Right atrium auricular region (tissue), 2 donors: ENCODE results near the gene PLCD4. TPM values are rescaled to one million over a fixed set of nuclear protein-coding genes. Genes with fewer than 3 reads are reported as not detected.

ENCODE experiments used
- DNase-seq: peaks from one replicate; pipeline ENCODE4 v3.0.0-alpha.2; 2019; ENCODE audit warnings: low spot score
- H3K27ac ChIP-seq, 2 donors: fragments of 200-600 bp; sonication (generic); 1 replicate in 1 of 2; 2 replicates in 1 of 2; pipeline ENCODE4 v1.5.1; 2016 to 2019
- H3K27me3 ChIP-seq, 2 donors: fragments of 200-600 bp; sonication (generic); one replicate each; pipeline versions ENCODE4 v1.5.1 to v1.6.0; 2017 to 2019
- H3K36me3 ChIP-seq: fragments of 200-600 bp; sonication (generic); one replicate; pipeline ENCODE4 v1.5.1; 2016
- H3K4me1 ChIP-seq, 2 donors: fragments of 200-600 bp; sonication (generic); one replicate each; pipeline versions ENCODE4 v1.5.1 to v1.6.0; 2017 to 2019
- H3K4me3 ChIP-seq, 2 donors: fragments of 200-600 bp; sonication (generic); 1 replicate in 1 of 2; 2 replicates in 1 of 2; pipeline ENCODE4 v1.5.1; 2017 to 2019; ENCODE audit warnings: mild to moderate bottlenecking in 1 of 2, moderate library complexity in 1 of 2
- H3K9me3 ChIP-seq, 2 donors: fragments of 200-600 bp; sonication (generic); one replicate each; pipeline ENCODE4 v1.5.1; 2019
- CTCF ChIP-seq, 2 donors: fragments of 200-600 bp; sonication (generic); IDR thresholded peaks; one replicate each; pipeline ENCODE4 v1.5.1; 2019; ENCODE audit warnings: antibody characterized with exemption in 2 of 2
- total RNA-seq, 2 donors: library from RNA; depleted of rRNA; stranded (reverse); fragments of >200 nt; gene quantifications; one replicate each; pipeline ENCODE4 v1.1.0, GENCODE V29; 2016

The PLCD4 gene
- total RNA-seq, 2 donors from 2014 or later = 0.51 to 0.70 TPM

GRCh38 chr2:218577482-218578220, 30.0 kb upstream of the PLCD4 start:
- Histone ChIP-seq H3K27me3 (no peaks in the 10 kb centered on the region), H3K27ac (peak overlapping the region; percentile 57 to 76), H3K9me3 (no peaks in the 10 kb centered on the region), H3K4me3 (no peak overlapping the region), H3K36me3 (peaks cover 19% of the 10 kb centered on the region), H3K4me1 (peaks cover 0 to 32% of the 10 kb centered on the region in 2 donors)
- no peak for DNase-seq
- TF ChIP-seq CTCF (IDR thresholded peaks at IDR 0.05) = no peak

GRCh38 chr2:218578272-218578877, 29.3 kb upstream of the PLCD4 start:
- H3K4me1 ChIP-seq = peaks cover 0 to 28% of the 10 kb centered on the region in 2 donors
- DNase-seq = no peak
- TF ChIP-seq CTCF (IDR thresholded peaks at IDR 0.05) = no peak
- peak overlapping the region; percentile 57 to 76 for H3K27ac ChIP-seq
- no peaks in the 10 kb centered on the region for H3K27me3 ChIP-seq
- peaks cover 23% of the 10 kb centered on the region for H3K36me3 ChIP-seq
- H3K9me3 ChIP-seq = no peaks in the 10 kb centered on the region
- H3K4me3 ChIP-seq = no peak overlapping the region

GRCh38 chr2:218582076-218582475, 25.6 kb upstream of the PLCD4 start:
- TF ChIP-seq CTCF (IDR thresholded peaks at IDR 0.05) = no peak
- H3K36me3 ChIP-seq = peaks cover 59% of the 10 kb centered on the region

GRCh38 chr2:218583983-218584850, 23.5 kb upstream of the PLCD4 start:
- no peak overlapping the region for H3K27ac ChIP-seq
- peaks cover 78% of the 10 kb centered on the region for H3K36me3 ChIP-seq

More at GRCh38 chr2:218582076-218582475, 25.6 kb upstream of the PLCD4 start:
- Histone ChIP-seq H3K27me3 (no peaks in the 10 kb centered on the region), H3K4me3 (no peak overlapping the region), H3K4me1 (peaks cover 0 to 14% of the 10 kb centered on the region in 2 donors), H3K9me3 (no peaks in the 10 kb centered on the region), H3K27ac (no peak overlapping the region)
- DNase-seq = no peak

GRCh38 chr2:218585541-218585940, 22.2 kb upstream of the PLCD4 start:
- Histone ChIP-seq H3K4me3 (no peak overlapping the region), H3K9me3 (no peaks in the 10 kb centered on the region), H3K4me1 (no peaks in the 10 kb centered on the region), H3K27ac (no peak overlapping the region), H3K27me3 (no peaks in the 10 kb centered on the region), H3K36me3 (peaks cover 91% of the 10 kb centered on the region)
- no peak for DNase-seq
- TF ChIP-seq CTCF (IDR thresholded peaks at IDR 0.05) = no peak

More at GRCh38 chr2:218583983-218584850, 23.5 kb upstream of the PLCD4 start:
- H3K9me3 ChIP-seq = no peaks in the 10 kb centered on the region
- no peak overlapping the region for H3K4me3 ChIP-seq
- H3K27me3 ChIP-seq = no peaks in the 10 kb centered on the region
- TF ChIP-seq CTCF (IDR thresholded peaks at IDR 0.05) = no peak
- no peak for DNase-seq
- H3K4me1 ChIP-seq = no peaks in the 10 kb centered on the region
